ENCODE measurements around the gene SMPX.

The SMPX gene

GRCh38 chrX:21735038-21735767, 22.7 kb downstream of the SMPX start:
- TF ChIP-seq SPI1 (IDR thresholded peaks at IDR 0.05; ENCODE audit: borderline replicate concordance, low read depth): no peak
- TF ChIP-seq POLR2AphosphoS5 (IDR thresholded peaks at IDR 0.05; ENCODE audit: low read depth): no peak
- TF ChIP-seq GABPA (IDR thresholded peaks at IDR 0.05; ENCODE audit: low read depth): no peak
- no peak for TF ChIP-seq CTCF (IDR thresholded peaks at IDR 0.05; ENCODE audit: insufficient read depth, low read length)
- H3K27me3 ChIP-seq (ENCODE audit: insufficient read depth, poor library complexity, severe bottlenecking): peaks cover 3% of the 10 kb centered on the region
- DNase-seq (ENCODE audit: low read depth in 1 of 2, low spot score in 1 of 2): no peak
- H3K27ac ChIP-seq (replicated peaks): no peak overlapping the region
- H3K4me3 ChIP-seq (replicated peaks; ENCODE audit: insufficient read depth, low read length): no peak overlapping the region

GRCh38 chrX:21734175-21734574, 23.7 kb downstream of the SMPX start:
- Histone ChIP-seq H3K27me3 (ENCODE audit: insufficient read depth, poor library complexity, severe bottlenecking) (peaks cover 3% of the 10 kb centered on the region), H3K4me3 (replicated peaks; ENCODE audit: insufficient read depth, low read length) (no peak overlapping the region), H3K27ac (replicated peaks) (no peak overlapping the region)
- TF ChIP-seq POLR2AphosphoS5 (IDR thresholded peaks at IDR 0.05; ENCODE audit: low read depth) (no peak), GABPA (IDR thresholded peaks at IDR 0.05; ENCODE audit: low read depth) (no peak), SPI1 (IDR thresholded peaks at IDR 0.05; ENCODE audit: borderline replicate concordance, low read depth) (no peak), CTCF (IDR thresholded peaks at IDR 0.05; ENCODE audit: insufficient read depth, low read length) (no peak), REST (IDR thresholded peaks at IDR 0.05; ENCODE audit: insufficient replicate concordance, low read depth) (no peak)
- no peak for DNase-seq (ENCODE audit: low read depth in 1 of 2, low spot score in 1 of 2)

GRCh38 chrX:21733705-21734104, 24.2 kb downstream of the SMPX start:
- peaks cover 3% of the 10 kb centered on the region for H3K27me3 ChIP-seq (ENCODE audit: insufficient read depth, poor library complexity, severe bottlenecking)
- no peak overlapping the region for H3K4me3 ChIP-seq (replicated peaks; ENCODE audit: insufficient read depth, low read length)
- TF ChIP-seq REST (IDR thresholded peaks at IDR 0.05; ENCODE audit: insufficient replicate concordance, low read depth) (no peak), POLR2AphosphoS5 (IDR thresholded peaks at IDR 0.05; ENCODE audit: low read depth) (no peak), CTCF (IDR thresholded peaks at IDR 0.05; ENCODE audit: insufficient read depth, low read length) (no peak), SPI1 (IDR thresholded peaks at IDR 0.05; ENCODE audit: borderline replicate concordance, low read depth) (no peak), GABPA (IDR thresholded peaks at IDR 0.05; ENCODE audit: low read depth) (no peak)
- no peak for DNase-seq (ENCODE audit: low read depth in 1 of 2, low spot score in 1 of 2)
- no peak overlapping the region for H3K27ac ChIP-seq (replicated peaks)

Data from HL-60 (cell line).